ENCODE data around the gene CEMIP.

DNA sequence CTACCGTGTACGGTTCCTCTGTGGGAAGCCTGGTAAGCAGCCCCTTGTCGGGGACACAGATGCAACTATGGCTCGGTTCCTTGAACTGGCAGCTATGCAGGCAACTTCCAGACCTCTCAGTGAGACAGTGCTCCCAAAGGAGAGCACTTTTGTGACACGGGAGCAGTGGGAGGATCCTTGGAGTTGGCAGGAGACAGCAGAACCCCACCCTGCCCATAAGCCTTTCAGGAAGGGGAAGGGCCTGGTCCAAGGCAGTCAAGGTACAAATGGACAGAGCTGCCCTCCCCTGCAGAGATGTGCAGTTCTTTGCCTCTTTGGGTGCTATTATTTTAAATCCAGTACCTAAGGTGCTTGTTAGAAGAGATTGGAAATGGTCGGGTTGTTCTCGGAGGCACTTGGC lies 115.9 kb downstream of the CEMIP start:
- no peak for TF ChIP-seq EZH2 (IDR thresholded peaks at IDR 0.05; ENCODE audit: low read depth, unreplicated experiment)
- TF ChIP-seq, protein P1, sequence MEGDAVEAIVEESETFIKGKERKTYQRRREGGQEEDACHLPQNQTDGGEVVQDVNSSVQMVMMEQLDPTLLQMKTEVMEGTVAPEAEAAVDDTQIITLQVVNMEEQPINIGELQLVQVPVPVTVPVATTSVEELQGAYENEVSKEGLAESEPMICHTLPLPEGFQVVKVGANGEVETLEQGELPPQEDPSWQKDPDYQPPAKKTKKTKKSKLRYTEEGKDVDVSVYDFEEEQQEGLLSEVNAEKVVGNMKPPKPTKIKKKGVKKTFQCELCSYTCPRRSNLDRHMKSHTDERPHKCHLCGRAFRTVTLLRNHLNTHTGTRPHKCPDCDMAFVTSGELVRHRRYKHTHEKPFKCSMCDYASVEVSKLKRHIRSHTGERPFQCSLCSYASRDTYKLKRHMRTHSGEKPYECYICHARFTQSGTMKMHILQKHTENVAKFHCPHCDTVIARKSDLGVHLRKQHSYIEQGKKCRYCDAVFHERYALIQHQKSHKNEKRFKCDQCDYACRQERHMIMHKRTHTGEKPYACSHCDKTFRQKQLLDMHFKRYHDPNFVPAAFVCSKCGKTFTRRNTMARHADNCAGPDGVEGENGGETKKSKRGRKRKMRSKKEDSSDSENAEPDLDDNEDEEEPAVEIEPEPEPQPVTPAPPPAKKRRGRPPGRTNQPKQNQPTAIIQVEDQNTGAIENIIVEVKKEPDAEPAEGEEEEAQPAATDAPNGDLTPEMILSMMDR (conservative IDR thresholded peaks at IDR 0.05; ENCODE audit: low read depth in 2 of 2): no peak
- no peak for TF ChIP-seq POLR2AphosphoS5 (IDR thresholded peaks at IDR 0.05; ENCODE audit: low read depth)
- no peak for TF ChIP-seq EZH2phosphoT487 (IDR thresholded peaks at IDR 0.05; ENCODE audit: unreplicated experiment)
- TF ChIP-seq, protein P2, sequence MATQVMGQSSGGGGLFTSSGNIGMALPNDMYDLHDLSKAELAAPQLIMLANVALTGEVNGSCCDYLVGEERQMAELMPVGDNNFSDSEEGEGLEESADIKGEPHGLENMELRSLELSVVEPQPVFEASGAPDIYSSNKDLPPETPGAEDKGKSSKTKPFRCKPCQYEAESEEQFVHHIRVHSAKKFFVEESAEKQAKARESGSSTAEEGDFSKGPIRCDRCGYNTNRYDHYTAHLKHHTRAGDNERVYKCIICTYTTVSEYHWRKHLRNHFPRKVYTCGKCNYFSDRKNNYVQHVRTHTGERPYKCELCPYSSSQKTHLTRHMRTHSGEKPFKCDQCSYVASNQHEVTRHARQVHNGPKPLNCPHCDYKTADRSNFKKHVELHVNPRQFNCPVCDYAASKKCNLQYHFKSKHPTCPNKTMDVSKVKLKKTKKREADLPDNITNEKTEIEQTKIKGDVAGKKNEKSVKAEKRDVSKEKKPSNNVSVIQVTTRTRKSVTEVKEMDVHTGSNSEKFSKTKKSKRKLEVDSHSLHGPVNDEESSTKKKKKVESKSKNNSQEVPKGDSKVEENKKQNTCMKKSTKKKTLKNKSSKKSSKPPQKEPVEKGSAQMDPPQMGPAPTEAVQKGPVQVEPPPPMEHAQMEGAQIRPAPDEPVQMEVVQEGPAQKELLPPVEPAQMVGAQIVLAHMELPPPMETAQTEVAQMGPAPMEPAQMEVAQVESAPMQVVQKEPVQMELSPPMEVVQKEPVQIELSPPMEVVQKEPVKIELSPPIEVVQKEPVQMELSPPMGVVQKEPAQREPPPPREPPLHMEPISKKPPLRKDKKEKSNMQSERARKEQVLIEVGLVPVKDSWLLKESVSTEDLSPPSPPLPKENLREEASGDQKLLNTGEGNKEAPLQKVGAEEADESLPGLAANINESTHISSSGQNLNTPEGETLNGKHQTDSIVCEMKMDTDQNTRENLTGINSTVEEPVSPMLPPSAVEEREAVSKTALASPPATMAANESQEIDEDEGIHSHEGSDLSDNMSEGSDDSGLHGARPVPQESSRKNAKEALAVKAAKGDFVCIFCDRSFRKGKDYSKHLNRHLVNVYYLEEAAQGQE (IDR thresholded peaks at IDR 0.05; ENCODE audit: unreplicated experiment): no peak
- no peak for TF ChIP-seq ZNF331 (CRISPR knock-in tag; IDR thresholded peaks at IDR 0.05; ENCODE audit: low read depth)
- TF ChIP-seq ZNF114 (CRISPR knock-in tag; IDR thresholded peaks at IDR 0.05): no peak
- no peak for TF ChIP-seq JUNB (IDR thresholded peaks at IDR 0.05; ENCODE audit: unreplicated experiment)
